HG03196 (cell line): Measurements from ENCODE around the gene PHF21B.
"Not testable (repeated sequence)": the region's sequence is repeated elsewhere in the genome, so short reads cannot be mapped to it uniquely, and the experiment has no call there.

Source experiments
- ATAC-seq: cut with Tn5 transposase; IDR thresholded peaks from one replicate; pipeline ENCODE4 v1.9.1; 2021; ENCODE audit not compliant: unreplicated experiment

PHF21B gene

DNA sequence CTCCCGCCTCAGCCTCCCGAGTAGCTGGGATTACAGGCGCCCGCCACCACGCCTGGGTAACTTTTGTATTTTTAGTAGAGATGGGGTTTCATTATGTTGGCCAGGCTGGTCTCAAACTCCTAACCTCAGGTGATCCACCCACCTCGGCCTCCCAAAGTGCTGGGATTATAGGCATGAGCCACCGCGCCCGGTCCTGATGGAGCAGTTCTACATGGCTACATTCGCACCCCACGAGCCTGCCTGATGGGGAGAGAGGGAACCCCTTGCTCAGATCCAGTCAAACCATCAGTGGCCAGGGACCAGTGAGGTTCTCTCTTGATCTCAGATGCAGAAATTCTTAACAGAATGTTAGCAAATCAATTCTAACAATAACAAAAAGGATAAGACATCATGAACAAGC is 88.0 kb downstream of the PHF21B start:
- ATAC-seq, result not testable (repeated sequence)

DNA sequence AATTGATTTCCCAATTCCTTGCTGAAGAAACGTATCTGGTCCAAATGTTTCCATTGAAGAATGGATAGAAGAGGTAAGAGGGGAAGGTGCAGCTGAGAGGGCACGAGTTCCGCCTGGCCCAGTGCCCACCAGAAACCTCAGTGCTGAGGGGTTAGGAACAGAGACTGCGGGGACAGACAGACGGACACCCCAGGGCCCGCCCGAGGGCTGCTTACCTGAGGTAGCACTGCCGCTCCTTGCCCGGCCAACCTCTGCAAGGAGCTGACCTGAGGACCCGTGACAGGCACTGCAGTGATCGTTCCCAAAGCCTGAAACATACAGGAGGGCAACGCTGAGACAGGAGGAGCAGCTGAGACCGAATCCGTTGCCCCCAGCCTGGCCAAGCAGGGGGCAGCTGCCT is 89.6 kb downstream of the PHF21B start:
- ATAC-seq, result no peak

GRCh38 chr22:44919691-44920090 is 90.1 kb downstream of the PHF21B start:
- ATAC-seq, result no peak

GRCh38 chr22:44918925-44919392 is 90.8 kb downstream of the PHF21B start:
- ATAC-seq, result no peak

DNA sequence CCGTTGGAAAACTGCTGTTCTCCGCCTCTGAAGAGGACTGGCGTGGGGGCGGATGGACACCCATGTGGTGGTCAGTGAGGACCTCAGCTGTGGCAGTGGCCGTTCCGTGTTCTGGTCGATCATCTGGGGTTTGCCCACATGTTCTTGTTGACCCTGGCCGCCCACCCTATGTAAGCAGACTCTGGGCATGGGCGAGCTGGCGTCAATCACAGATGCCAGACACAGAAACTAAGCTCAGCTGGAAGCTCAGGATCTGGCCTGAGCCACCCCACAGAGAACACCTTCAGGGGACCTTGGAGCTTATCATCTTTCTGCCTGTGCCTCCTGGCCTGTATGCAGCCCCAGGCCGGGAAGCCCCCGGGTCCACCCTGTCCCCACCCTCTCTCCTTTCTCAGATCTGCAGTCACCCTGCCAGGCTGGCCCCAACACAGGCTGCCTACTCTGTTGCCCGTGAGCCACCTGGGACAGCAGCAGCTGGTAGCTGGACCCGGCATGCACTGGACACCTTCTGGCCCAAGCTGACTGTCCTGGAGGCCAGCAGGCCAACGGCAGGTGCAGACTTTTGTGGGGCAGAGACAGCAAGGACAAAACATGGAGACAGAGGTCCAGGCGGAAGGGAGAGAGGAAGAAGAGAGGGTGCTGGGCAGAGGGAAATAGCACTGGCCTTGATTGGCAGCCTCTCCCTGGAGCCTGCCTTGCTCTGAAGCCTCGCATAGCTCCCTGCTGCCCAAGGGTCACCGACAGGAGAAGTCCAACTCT is 91.5 kb downstream of the PHF21B start:
- no peak for ATAC-seq

DNA sequence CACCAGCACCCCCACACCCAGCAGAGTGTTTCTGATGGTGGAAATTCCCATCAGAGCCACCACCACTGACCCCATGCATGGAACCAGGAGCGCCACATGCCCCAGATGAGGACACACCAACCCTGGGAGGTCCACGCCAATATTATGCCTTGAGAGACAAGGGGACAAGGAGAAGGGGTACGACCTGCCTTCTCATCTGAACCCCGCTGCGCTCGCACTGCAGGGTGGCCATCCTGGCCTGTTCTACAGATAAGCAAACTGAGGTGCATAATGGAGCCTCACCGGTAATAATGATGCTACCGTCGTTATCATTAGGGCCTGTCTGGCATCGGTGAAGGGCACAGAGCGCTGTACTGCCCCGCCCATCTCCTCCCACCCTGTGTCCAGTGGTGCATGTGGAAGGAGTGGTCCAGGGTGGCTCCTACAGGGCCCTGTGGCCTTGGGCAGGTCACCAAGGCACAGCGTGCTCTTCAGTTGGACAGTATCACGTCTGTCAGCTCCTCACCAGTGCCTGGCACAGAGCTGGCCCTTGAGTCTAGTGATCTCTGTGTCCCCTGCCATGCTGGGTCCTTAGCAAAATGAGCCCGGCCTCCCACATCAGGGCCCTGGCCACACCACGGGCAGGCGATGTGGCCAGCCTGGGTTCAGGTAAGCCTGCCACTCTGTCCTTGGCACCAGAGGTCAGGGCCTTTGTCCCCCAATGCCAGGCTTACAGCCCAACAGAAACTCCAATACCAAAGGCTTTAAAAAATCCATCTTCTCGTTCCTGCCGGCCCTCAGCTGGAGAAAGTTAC is 92.2 kb downstream of the PHF21B start:
- no peak for ATAC-seq

GRCh38 chr22:44916281-44917231 is 93.2 kb downstream of the PHF21B start:
- ATAC-seq, result no peak

DNA sequence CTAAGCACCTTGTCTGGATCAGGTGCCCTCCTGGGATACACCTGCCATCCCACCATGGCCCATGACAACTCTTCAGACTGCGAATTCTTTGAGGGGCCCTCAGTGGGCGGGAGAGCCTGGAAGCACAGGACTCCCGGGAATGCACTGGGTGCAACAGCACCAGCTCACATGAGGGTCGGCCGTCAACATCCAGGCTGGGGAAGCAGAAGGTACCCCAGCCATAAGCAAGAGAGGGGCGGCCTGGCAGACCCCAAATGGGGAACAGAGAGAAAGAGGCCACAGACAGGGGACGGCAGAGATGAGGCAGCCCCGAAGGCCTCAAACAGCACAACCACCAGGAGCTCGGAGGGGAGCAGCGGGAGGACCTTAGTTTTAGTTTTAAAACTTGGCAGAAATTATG is 94.4 kb downstream of the PHF21B start:
- ATAC-seq, result no peak

DNA sequence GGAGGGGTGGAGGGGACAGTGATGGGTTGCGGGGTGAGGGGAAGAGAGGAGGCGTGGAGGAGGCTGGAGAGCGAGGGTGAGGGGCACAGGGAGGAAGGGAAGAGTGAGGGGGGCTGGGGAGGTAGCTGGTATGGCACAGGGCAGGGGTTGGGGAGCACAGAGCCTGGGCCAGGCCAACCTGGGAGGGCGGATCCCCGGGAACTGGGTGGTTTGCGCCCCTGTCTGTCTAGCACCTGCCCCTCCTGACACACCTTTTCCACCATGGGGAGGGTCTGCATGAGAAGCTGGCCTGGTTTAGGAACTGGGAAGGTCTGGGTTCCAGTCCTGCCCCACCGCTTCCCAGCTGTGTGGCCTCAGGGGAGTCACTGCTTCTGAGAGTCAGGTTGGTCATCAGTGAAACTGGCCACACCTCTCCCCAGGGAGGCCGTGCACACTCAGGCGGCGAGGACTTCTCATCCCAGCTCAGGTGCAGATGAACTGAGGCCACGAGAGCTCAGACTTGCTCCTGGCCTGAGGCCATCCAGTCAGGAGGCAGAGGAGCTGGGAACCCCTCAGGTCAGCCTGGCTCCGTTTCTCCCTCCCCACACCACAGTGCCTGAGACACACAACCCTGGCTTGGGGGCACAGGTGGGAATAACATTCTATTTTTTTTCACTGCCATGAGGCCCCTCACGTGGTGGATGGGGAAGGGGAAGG is 95.6 kb downstream of the PHF21B start:
- no peak for ATAC-seq

- no peak for ATAC-seq
These were observed 96.4 kb downstream of the PHF21B start for GRCh38 chr22:44913198-44913983.

- ATAC-seq, result no peak
These were observed 100.6 kb downstream of the PHF21B start for GRCh38 chr22:44909241-44909640.

GRCh38 chr22:44907765-44908737 is 101.8 kb downstream of the PHF21B start:
- ATAC-seq, result no peak

DNA sequence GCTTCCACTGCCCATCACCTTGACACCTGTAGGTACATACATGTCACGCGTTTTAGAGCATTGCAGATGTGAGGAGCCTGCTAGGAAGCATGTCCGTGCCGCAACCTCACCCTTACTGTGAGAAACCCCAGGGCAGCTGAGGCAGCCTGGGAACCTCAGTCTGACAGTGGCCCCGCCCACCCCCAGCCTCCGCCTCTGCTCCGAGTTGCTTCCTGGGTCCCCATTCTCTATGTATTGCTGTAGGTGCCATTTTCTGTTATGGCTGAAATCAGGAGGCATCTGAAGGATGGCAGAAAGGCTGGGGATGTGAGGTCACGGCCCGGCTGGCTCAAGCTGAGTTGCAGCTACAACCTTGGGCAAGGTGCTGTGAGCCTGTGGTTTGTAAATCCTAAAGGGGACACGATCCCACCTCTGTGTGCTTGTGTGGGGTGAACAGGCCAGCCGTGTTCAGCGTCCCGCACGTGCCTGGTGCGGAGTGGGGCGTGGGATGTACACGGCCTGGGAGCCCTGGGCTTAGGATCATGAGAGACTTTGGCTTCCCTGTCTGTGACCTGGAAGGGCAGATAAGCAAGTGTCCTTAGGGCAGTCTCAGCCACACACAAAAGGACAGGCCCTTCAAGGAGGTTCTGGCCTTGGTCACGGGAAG is 102.7 kb downstream of the PHF21B start:
- no peak for ATAC-seq

- no peak for ATAC-seq
These were observed 103.4 kb downstream of the PHF21B start for GRCh38 chr22:44906248-44906936.

DNA sequence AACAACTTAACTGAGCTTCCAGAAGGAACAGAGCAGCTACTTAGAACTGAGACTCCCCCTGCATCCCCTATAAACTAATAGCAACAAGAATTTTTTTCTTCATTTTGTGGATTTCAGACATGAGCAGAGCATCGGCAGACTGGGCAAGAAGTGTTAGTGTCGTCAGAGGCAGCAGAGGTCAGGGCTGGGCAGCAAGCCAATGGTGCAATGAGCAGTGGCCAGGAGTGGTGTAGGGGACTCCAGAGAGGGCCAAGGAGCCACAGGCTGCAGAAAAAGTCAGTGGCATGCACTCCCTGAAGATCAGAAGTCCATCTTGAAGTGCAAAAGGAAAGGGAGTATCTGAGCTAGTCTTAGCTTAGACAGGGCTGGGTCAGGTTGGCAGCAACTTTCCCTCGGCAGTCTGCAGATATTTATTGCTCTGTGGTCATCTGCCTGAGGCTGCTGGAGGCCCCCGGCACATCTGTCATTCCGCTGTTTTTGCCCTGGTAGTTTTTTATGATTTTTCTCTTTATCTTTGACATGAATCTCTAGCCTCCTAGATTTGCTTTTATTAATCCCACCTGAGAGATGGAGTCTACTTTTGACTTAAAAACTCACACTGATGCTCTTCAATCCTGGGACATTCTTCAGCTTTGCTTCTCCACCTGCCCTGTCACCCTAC is 105.2 kb downstream of the PHF21B start:
- not testable (repeated sequence) for ATAC-seq

GRCh38 chr22:44903164-44903563 is 106.6 kb downstream of the PHF21B start:
- ATAC-seq, result not testable (repeated sequence)

- ATAC-seq, result no peak
These were observed 108.5 kb downstream of the PHF21B start for GRCh38 chr22:44901301-44901700.
